ENCODE results near the gene RPS6KA2. TPM values are rescaled to one million over a fixed set of nuclear protein-coding genes. Genes with fewer than 3 reads are reported as not detected.

The RPS6KA2 gene
- total RNA-seq, 1 experiment from 2014 or later = 18.5 TPM

GRCh38 chr6:166591026-166591425 is 36.0 kb downstream of the RPS6KA2 start:
- no peaks in the 10 kb centered on the region for H3K4me1 ChIP-seq (replicated peaks; ENCODE audit: insufficient read depth)
- no peaks in the 10 kb centered on the region for H3F3A ChIP-seq (ENCODE audit: insufficient read depth, low read depth)
- DNase-seq = no peak
- no peaks in the 10 kb centered on the region for H3K36me3 ChIP-seq (ENCODE audit: low read depth)
- no peak overlapping the region for H3K4me3 ChIP-seq
- H3K9me3 ChIP-seq (ENCODE audit: insufficient read depth, low read depth) = no peaks in the 10 kb centered on the region
- no peaks in the 10 kb centered on the region for H3K9me2 ChIP-seq (ENCODE audit: insufficient read depth)
- no peak for TF ChIP-seq EZH2 (IDR thresholded peaks at IDR 0.05; ENCODE audit: low read depth)
- TF ChIP-seq, protein P1, sequence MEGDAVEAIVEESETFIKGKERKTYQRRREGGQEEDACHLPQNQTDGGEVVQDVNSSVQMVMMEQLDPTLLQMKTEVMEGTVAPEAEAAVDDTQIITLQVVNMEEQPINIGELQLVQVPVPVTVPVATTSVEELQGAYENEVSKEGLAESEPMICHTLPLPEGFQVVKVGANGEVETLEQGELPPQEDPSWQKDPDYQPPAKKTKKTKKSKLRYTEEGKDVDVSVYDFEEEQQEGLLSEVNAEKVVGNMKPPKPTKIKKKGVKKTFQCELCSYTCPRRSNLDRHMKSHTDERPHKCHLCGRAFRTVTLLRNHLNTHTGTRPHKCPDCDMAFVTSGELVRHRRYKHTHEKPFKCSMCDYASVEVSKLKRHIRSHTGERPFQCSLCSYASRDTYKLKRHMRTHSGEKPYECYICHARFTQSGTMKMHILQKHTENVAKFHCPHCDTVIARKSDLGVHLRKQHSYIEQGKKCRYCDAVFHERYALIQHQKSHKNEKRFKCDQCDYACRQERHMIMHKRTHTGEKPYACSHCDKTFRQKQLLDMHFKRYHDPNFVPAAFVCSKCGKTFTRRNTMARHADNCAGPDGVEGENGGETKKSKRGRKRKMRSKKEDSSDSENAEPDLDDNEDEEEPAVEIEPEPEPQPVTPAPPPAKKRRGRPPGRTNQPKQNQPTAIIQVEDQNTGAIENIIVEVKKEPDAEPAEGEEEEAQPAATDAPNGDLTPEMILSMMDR (conservative IDR thresholded peaks at IDR 0.05) = no peak
- no peaks in the 10 kb centered on the region for H3K27me3 ChIP-seq (ENCODE audit: insufficient read depth, low read depth)
- intact Hi-C loops (cut with micrococcal nuclease; ENCODE audit: unreplicated experiment) = no loop called here
- ChIA-PET POLR2A (ENCODE audit: unreplicated experiment) (no interaction called here), CTCF (no interaction called here)
- H3K79me2 ChIP-seq (ENCODE audit: low read depth) = no peaks in the 10 kb centered on the region
- H4K20me1 ChIP-seq (ENCODE audit: insufficient read depth) = peaks cover 5% of the 10 kb centered on the region; the same call in 1 of the 2 replicates
- H3K27ac ChIP-seq = no peak overlapping the region
- BruUV-seq (replicated peaks) = no TSS peak
- no peak overlapping the region for H2AFZ ChIP-seq
- H3K4me2 ChIP-seq = no peak overlapping the region

- DNase-seq = no peak
- ChIA-PET POLR2A (ENCODE audit: unreplicated experiment) (no interaction called here), CTCF (no interaction called here)
- no peak for TF ChIP-seq EZH2 (IDR thresholded peaks at IDR 0.05; ENCODE audit: low read depth)
- TF ChIP-seq, protein P1 (conservative IDR thresholded peaks at IDR 0.05) = no peak
- Histone ChIP-seq H3K27me3 (ENCODE audit: insufficient read depth, low read depth) (no peaks in the 10 kb centered on the region), H3K4me1 (replicated peaks; ENCODE audit: insufficient read depth) (no peaks in the 10 kb centered on the region), H3K36me3 (ENCODE audit: low read depth) (no peaks in the 10 kb centered on the region), H4K20me1 (ENCODE audit: insufficient read depth) (peaks cover 5% of the 10 kb centered on the region; the same call in 1 of the 2 replicates), H3F3A (ENCODE audit: insufficient read depth, low read depth) (no peaks in the 10 kb centered on the region), H2AFZ (no peak overlapping the region), H3K9me3 (ENCODE audit: insufficient read depth, low read depth) (no peaks in the 10 kb centered on the region), H3K9me2 (ENCODE audit: insufficient read depth) (no peaks in the 10 kb centered on the region), H3K4me3 (no peak overlapping the region), H3K79me2 (ENCODE audit: low read depth) (no peaks in the 10 kb centered on the region), H3K27ac (no peak overlapping the region), H3K4me2 (no peak overlapping the region)
- BruUV-seq (replicated peaks) = no TSS peak
- intact Hi-C loops (cut with micrococcal nuclease; ENCODE audit: unreplicated experiment) = no loop called here
These were observed 37.1 kb downstream of the RPS6KA2 start for GRCh38 chr6:166589786-166590574.

- Histone ChIP-seq H2AFZ (no peak overlapping the region), H3K9me2 (ENCODE audit: insufficient read depth) (no peaks in the 10 kb centered on the region), H3K27ac (no peak overlapping the region), H3K4me1 (replicated peaks; ENCODE audit: insufficient read depth) (no peaks in the 10 kb centered on the region), H3K79me2 (ENCODE audit: low read depth) (no peaks in the 10 kb centered on the region), H3K27me3 (ENCODE audit: insufficient read depth, low read depth) (no peaks in the 10 kb centered on the region), H3K4me2 (no peak overlapping the region), H3F3A (ENCODE audit: insufficient read depth, low read depth) (no peaks in the 10 kb centered on the region), H4K20me1 (ENCODE audit: insufficient read depth) (peaks cover 5% of the 10 kb centered on the region; the same call in 1 of the 2 replicates), H3K4me3 (no peak overlapping the region), H3K36me3 (ENCODE audit: low read depth) (no peaks in the 10 kb centered on the region), H3K9me3 (ENCODE audit: insufficient read depth, low read depth) (no peaks in the 10 kb centered on the region)
- ChIA-PET POLR2A (ENCODE audit: unreplicated experiment) (no interaction called here), CTCF (no interaction called here)
- intact Hi-C loops (cut with micrococcal nuclease; ENCODE audit: unreplicated experiment) = no loop called here
- BruUV-seq (replicated peaks) = no TSS peak
- DNase-seq = no peak
- TF ChIP-seq EZH2 (IDR thresholded peaks at IDR 0.05; ENCODE audit: low read depth) = no peak
- TF ChIP-seq, protein P1 (conservative IDR thresholded peaks at IDR 0.05) = no peak
These were observed 37.7 kb downstream of the RPS6KA2 start for GRCh38 chr6:166589337-166589731.
